Measurements from ENCODE around the gene HMCN2. TPM values are rescaled to one million over a fixed set of nuclear protein-coding genes. Genes with fewer than 3 reads are reported as not detected.

Gene HMCN2
- total RNA-seq = not detected

GRCh38 chr9:130265431-130266235 is at the start of gene HMCN2:
Gene HMCN2, plus strand, starts transcription at chr9:130265760. Its CDS starts 119 bp downstream, at chr9:130265879.
- DNase-seq = no peak
- H3K36me3 Mint-ChIP-seq (ENCODE audit: low read depth) = no peaks in the 10 kb centered on the region
- peaks cover 76% of the 10 kb centered on the region for H3K27me3 Mint-ChIP-seq
- ChIA-PET CTCF (no interaction called here), POLR2A (no interaction called here)
- no peak within 1 kb of the TSS for H3K4me3 Mint-ChIP-seq
- no peak within 1 kb of the TSS for H3K27ac Mint-ChIP-seq
- peaks cover 1% of the 10 kb centered on the region for H3K4me1 Mint-ChIP-seq
- no peaks in the 10 kb centered on the region for H3K9me3 Mint-ChIP-seq

GRCh38 chr9:130217838-130218237 is 47.7 kb upstream of the HMCN2 start:
- no peaks in the 10 kb centered on the region for H3K36me3 Mint-ChIP-seq (ENCODE audit: low read depth)
- ChIA-PET POLR2A (no interaction called here), CTCF (interaction anchor here (0.6 kb wide), 1 partner anchor 21 kb away, joined by 3 read pairs; no protein-coding TSS in a partner anchor)
- no peaks in the 10 kb centered on the region for H3K27me3 Mint-ChIP-seq
- no peaks in the 10 kb centered on the region for H3K4me1 Mint-ChIP-seq
- H3K27ac Mint-ChIP-seq = no peak overlapping the region
- DNase-seq = no peak
- no peaks in the 10 kb centered on the region for H3K9me3 Mint-ChIP-seq
- no peak overlapping the region for H3K4me3 Mint-ChIP-seq

- Mint-ChIP-seq H3K36me3 (ENCODE audit: low read depth) (no peaks in the 10 kb centered on the region), H3K27ac (no peak overlapping the region), H3K9me3 (no peaks in the 10 kb centered on the region), H3K27me3 (no peaks in the 10 kb centered on the region), H3K4me1 (no peaks in the 10 kb centered on the region), H3K4me3 (no peak overlapping the region)
- CTCF ChIA-PET = interaction anchor here (0.7 kb wide), 1 partner anchor 59 kb away, joined by 3 read pairs; no protein-coding TSS in a partner anchor
- POLR2A ChIA-PET = no interaction called here
- DNase-seq = no peak
These were observed 45.9 kb upstream of the HMCN2 start for GRCh38 chr9:130219661-130220096.

DNA sequence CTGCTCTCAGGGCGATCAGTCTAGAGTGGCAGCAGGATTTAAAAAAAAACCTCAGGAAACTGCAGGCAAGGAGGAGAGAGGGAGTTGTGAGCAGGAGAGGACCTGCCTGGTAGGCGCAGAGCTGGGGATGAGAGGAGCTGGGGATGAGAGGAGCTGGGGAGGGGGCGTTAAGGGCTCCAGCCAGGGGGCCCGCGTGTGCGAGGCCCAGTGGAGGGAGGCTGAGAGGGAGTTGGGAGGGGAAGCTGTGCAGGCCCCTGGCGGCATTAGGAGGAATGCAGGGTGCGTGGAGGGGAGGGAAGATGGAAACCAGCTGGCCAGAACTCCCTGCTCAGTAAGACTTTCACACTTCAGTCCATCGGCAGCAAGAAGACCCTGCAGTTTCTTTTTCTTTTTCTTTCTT is 45.2 kb upstream of the HMCN2 start:
- Mint-ChIP-seq H3K27me3 (no peaks in the 10 kb centered on the region), H3K27ac (no peak overlapping the region), H3K36me3 (ENCODE audit: low read depth) (no peaks in the 10 kb centered on the region), H3K4me3 (no peak overlapping the region), H3K9me3 (no peaks in the 10 kb centered on the region), H3K4me1 (no peaks in the 10 kb centered on the region)
- DNase-seq = no peak
- ChIA-PET CTCF (interaction anchor here (0.6 to 0.7 kb wide), 2 partner anchors 351 to 584 kb away, joined by 4 read pairs; no protein-coding TSS in a partner anchor), POLR2A (no interaction called here)

DNA sequence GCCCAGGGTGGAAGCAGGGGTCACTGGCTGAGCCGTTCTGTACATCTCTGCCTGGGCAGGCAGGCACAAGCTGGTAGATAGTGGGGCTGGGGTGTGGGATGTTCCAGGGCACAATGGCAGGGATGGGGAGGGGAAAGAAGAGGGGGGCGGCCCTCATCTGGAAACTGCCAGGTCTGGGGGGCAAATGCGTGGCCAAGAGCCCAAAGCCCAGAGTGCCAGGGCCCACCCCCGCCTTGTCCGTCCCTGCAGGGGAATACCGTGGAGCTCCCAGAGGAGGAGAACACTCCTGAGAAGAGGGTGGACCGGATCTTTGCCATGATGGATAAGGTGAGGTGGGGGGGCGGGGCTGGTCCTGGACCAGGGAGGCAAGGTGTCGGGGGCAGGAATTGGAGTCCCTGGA is 42.7 kb upstream of the HMCN2 start:
- Mint-ChIP-seq H3K4me1 (no peaks in the 10 kb centered on the region), H3K27me3 (no peaks in the 10 kb centered on the region), H3K9me3 (peaks cover 5% of the 10 kb centered on the region), H3K27ac (no peak overlapping the region), H3K4me3 (no peak overlapping the region), H3K36me3 (ENCODE audit: low read depth) (no peaks in the 10 kb centered on the region)
- POLR2A ChIA-PET = no interaction called here
- CTCF ChIA-PET = interaction anchor here (1.1 to 1.3 kb wide), 2 partner anchors 13 to 23 kb away, joined by 3 to 4 read pairs; no protein-coding TSS in a partner anchor
- no peak for DNase-seq

GRCh38 chr9:130225071-130225470 is 40.5 kb upstream of the HMCN2 start:
- no peaks in the 10 kb centered on the region for H3K4me1 Mint-ChIP-seq
- H3K9me3 Mint-ChIP-seq = peaks cover 5% of the 10 kb centered on the region
- no peak overlapping the region for H3K27ac Mint-ChIP-seq
- no peak overlapping the region for H3K4me3 Mint-ChIP-seq
- no peaks in the 10 kb centered on the region for H3K36me3 Mint-ChIP-seq (ENCODE audit: low read depth)
- ChIA-PET POLR2A (no interaction called here), CTCF (interaction anchor here (0.7 to 1.3 kb wide), 2 partner anchors 34 to 101 kb away, joined by 3 to 5 read pairs; no protein-coding TSS in a partner anchor)
- no peaks in the 10 kb centered on the region for H3K27me3 Mint-ChIP-seq
- DNase-seq = no peak

DNA sequence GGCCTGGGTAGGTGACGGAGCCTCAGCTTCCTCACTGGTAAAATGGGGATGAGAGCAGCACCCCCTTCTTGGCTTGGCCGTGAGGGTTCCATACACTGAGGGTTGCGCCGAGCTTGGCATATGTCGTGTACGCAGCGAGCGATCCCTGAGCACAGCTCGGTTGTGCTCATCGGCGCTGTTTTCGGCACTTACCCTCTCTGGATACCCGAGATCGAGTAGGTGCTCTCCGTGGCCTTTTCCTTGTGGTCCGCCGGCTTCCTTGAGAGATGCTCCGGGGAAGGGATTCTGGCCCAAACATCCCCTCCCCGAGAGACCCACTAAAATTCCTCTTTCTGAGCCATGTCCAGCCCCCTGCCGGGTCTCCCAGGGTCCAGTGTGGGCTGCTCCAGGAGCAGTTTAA is 40.0 kb upstream of the HMCN2 start:
- Mint-ChIP-seq H3K36me3 (ENCODE audit: low read depth) (no peaks in the 10 kb centered on the region), H3K9me3 (peaks cover 5% of the 10 kb centered on the region), H3K27me3 (no peaks in the 10 kb centered on the region), H3K4me3 (no peak overlapping the region), H3K27ac (no peak overlapping the region), H3K4me1 (no peaks in the 10 kb centered on the region)
- ChIA-PET CTCF (interaction anchor here (1.3 kb wide), 1 partner anchor 101 kb away, joined by 5 read pairs; no protein-coding TSS in a partner anchor), POLR2A (no interaction called here)
- DNase-seq = no peak

- ChIA-PET CTCF (interaction anchor here (1.0 kb wide), 1 partner anchor 18 kb away, joined by 4 read pairs; no protein-coding TSS in a partner anchor), POLR2A (no interaction called here)
- Mint-ChIP-seq H3K9me3 (peaks cover 5% of the 10 kb centered on the region), H3K4me3 (no peak overlapping the region), H3K27me3 (no peaks in the 10 kb centered on the region), H3K36me3 (ENCODE audit: low read depth) (no peaks in the 10 kb centered on the region), H3K4me1 (no peaks in the 10 kb centered on the region), H3K27ac (no peak overlapping the region)
- no peak for DNase-seq
These were observed 39.4 kb upstream of the HMCN2 start for GRCh38 chr9:130226112-130226511.

GRCh38 chr9:130227833-130228232 is 37.7 kb upstream of the HMCN2 start:
- POLR2A ChIA-PET = no interaction called here
- H3K36me3 Mint-ChIP-seq (ENCODE audit: low read depth) = no peaks in the 10 kb centered on the region
- no peak for DNase-seq

DNA sequence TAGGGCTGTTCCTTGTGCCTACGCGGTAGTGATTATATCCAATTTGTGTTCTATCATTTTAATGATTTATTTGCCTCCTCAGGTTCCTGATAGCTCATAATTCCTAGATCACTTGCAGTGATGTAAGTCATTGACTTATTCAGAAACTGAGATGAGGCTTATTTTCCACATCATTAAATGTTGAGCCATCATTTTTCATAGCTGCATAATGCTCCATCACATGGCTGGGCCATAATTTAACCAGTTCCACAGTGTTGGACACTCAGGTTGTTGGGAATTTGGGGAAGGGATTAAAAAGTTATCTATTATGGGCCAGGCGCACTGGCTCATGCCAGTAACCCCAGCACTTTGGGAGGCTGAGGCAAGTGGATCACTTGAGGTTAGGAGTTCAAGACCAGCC is 35.8 kb upstream of the HMCN2 start:
- no peak for DNase-seq
- no peaks in the 10 kb centered on the region for H3K4me1 Mint-ChIP-seq
- ChIA-PET POLR2A (no interaction called here), CTCF (interaction anchor here (0.9 to 1.2 kb wide), 2 partner anchors 13 to 114 kb away, joined by 3 read pairs; no protein-coding TSS in a partner anchor)
- H3K27ac Mint-ChIP-seq = no peak overlapping the region
- no peaks in the 10 kb centered on the region for H3K27me3 Mint-ChIP-seq
- H3K9me3 Mint-ChIP-seq = peaks cover 5% of the 10 kb centered on the region
- H3K4me3 Mint-ChIP-seq = no peak overlapping the region
- H3K36me3 Mint-ChIP-seq (ENCODE audit: low read depth) = no peaks in the 10 kb centered on the region

More at GRCh38 chr9:130227833-130228232, 37.7 kb upstream of the HMCN2 start:
- H3K9me3 Mint-ChIP-seq = peaks cover 5% of the 10 kb centered on the region
- no peak overlapping the region for H3K27ac Mint-ChIP-seq
- H3K27me3 Mint-ChIP-seq = no peaks in the 10 kb centered on the region
- H3K4me3 Mint-ChIP-seq = no peak overlapping the region
- CTCF ChIA-PET = interaction anchor here (0.7 to 2.2 kb wide), 3 partner anchors 8 to 767 kb away, joined by 3 to 5 read pairs (median 3); no protein-coding TSS in a partner anchor
- no peaks in the 10 kb centered on the region for H3K4me1 Mint-ChIP-seq

GRCh38 chr9:130230631-130231030 is 34.9 kb upstream of the HMCN2 start:
- Mint-ChIP-seq H3K36me3 (ENCODE audit: low read depth) (no peaks in the 10 kb centered on the region), H3K4me3 (no peak overlapping the region), H3K9me3 (peaks cover 5% of the 10 kb centered on the region), H3K27ac (no peak overlapping the region), H3K27me3 (no peaks in the 10 kb centered on the region), H3K4me1 (no peaks in the 10 kb centered on the region)
- ChIA-PET CTCF (interaction anchor here (0.9 kb wide), 1 partner anchor 12 kb away, joined by 3 read pairs; no protein-coding TSS in a partner anchor), POLR2A (no interaction called here)
- no peak for DNase-seq

DNA sequence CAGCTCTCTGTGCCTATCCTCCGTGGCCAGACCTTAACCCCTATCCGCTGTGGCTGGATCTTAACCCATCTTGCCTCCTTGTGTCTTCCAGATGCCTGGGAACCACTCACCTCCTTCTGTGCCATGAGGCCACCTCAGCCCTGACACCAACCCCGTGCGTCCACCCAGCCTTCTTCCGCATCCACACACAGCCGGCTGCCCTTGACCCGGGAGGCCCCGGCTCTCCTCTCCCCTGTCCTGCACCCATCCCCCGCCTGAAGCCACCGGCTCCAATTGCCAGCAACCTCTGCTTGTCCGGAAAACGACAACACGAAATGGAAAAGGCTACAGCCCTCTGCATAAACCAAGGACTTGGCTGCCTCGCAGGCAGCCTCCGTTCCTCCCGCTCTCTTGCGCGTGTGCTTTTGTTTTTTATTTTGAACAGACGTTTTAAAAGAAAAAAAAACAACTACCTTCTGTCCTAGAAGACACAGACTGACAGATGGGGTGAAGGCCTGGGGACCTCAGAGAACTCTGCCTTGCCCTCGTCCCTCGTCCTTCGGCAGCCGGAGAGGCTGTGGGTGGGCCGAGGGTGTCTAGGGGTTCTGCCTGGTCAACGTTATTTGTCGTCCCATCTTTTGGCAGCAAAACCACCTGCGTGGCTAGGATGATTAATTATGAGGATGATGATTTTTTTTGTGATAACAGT is 32.5 kb upstream of the HMCN2 start:
- Mint-ChIP-seq H3K4me3 (no peak overlapping the region), H3K27me3 (no peaks in the 10 kb centered on the region), H3K36me3 (ENCODE audit: low read depth) (no peaks in the 10 kb centered on the region), H3K4me1 (peaks cover 11% of the 10 kb centered on the region), H3K27ac (no peak overlapping the region), H3K9me3 (no peaks in the 10 kb centered on the region)
- no peak for DNase-seq
- POLR2A ChIA-PET = no interaction called here
- CTCF ChIA-PET = interaction anchor here (1.1 kb wide), 1 partner anchor 10 kb away, joined by 3 read pairs; no protein-coding TSS in a partner anchor

GRCh38 chr9:130233587-130233945 is 32.0 kb upstream of the HMCN2 start:
- H3K4me1 Mint-ChIP-seq = peaks cover 11% of the 10 kb centered on the region
- ChIA-PET CTCF (interaction anchor here (1.1 kb wide), 1 partner anchor 10 kb away, joined by 3 read pairs; no protein-coding TSS in a partner anchor), POLR2A (no interaction called here)
- H3K27ac Mint-ChIP-seq = no peak overlapping the region
- no peaks in the 10 kb centered on the region for H3K36me3 Mint-ChIP-seq (ENCODE audit: low read depth)
- no peaks in the 10 kb centered on the region for H3K27me3 Mint-ChIP-seq
- DNase-seq = no peak
- H3K9me3 Mint-ChIP-seq = no peaks in the 10 kb centered on the region
- H3K4me3 Mint-ChIP-seq = no peak overlapping the region

Data from activated CD4-positive, alpha-beta T cell treated with anti-CD3 and anti-CD28 coated beads, Interleukin-2, amount 10 ng/mL, durations not matched to agents 7 days and 5 days (primary cell).